Placental pericyte (primary cell): ENCODE data around the gene ISL2. TPM values are rescaled to one million over a fixed set of nuclear protein-coding genes. Genes with fewer than 3 reads are reported as not detected.

ENCODE experiments used
- total RNA-seq: library from RNA; depleted of rRNA; stranded (reverse); fragments of >200 nt; gene quantifications from 2 replicates; pipeline ENCODE4 v1.2.3, GENCODE V29; 2012

The ISL2 gene
- 0.14 TPM in 1 of 2 replicates, not detected in the other for total RNA-seq

GRCh38 chr15:76336254-76337058 is at the start of gene ISL2:
Gene ISL2 (plus strand): TSS chr15:76336773. CDS start chr15:76336884, 111 bp downstream.

GRCh38 chr15:76311100-76311953 is 25.2 kb upstream of the ISL2 start, which contains the start of gene ETFA:
Gene ETFA (minus strand): TSS chr15:76311469. CDS start chr15:76311388, 81 bp downstream.

Other genes starting within 250 kb of the ISL2 start
- gene ETFA, start 25.3 kb upstream of the ISL2 start, total RNA-seq, result 71.9 and 74.0 TPM in 2 replicates